GM20000 (cell line): ENCODE measurements around the gene MEGF6.

ENCODE experiments used
- DNase-seq: peaks from one replicate; pipeline ENCODE4 v3.0.0; 2012; ENCODE audit warnings: low spot score
- TF ChIP-seq, protein P1 (sequence below): IDR thresholded peaks from 2 replicates; pipeline ENCODE4 v1.5.1; 2012; ENCODE audit warnings: mild to moderate bottlenecking, control low read depth; ENCODE audit errors: extremely low read depth, missing control alignments

Gene MEGF6

DNA sequence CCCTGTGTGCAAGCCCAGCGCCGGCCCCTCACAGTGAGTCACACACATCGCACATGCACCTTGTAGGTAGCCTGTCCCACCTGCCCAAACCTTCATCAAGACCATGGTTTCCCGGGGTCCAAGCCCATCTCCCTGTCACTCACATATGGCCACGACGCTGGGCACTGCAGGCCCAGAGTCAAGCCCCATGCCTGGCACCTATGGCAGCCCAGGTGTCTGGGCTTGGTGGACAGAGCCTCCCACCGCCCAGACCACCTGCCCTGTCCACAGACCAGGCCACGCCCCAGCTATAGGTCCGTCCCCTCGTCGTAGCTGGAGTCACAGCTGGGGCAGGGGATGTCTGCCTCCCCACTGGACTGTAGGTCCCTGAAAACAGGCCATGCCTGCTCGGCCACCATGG lies 48.2 kb downstream of the MEGF6 start:
- TF ChIP-seq, protein P1, sequence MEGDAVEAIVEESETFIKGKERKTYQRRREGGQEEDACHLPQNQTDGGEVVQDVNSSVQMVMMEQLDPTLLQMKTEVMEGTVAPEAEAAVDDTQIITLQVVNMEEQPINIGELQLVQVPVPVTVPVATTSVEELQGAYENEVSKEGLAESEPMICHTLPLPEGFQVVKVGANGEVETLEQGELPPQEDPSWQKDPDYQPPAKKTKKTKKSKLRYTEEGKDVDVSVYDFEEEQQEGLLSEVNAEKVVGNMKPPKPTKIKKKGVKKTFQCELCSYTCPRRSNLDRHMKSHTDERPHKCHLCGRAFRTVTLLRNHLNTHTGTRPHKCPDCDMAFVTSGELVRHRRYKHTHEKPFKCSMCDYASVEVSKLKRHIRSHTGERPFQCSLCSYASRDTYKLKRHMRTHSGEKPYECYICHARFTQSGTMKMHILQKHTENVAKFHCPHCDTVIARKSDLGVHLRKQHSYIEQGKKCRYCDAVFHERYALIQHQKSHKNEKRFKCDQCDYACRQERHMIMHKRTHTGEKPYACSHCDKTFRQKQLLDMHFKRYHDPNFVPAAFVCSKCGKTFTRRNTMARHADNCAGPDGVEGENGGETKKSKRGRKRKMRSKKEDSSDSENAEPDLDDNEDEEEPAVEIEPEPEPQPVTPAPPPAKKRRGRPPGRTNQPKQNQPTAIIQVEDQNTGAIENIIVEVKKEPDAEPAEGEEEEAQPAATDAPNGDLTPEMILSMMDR, result no peak
- no peak for DNase-seq

DNA sequence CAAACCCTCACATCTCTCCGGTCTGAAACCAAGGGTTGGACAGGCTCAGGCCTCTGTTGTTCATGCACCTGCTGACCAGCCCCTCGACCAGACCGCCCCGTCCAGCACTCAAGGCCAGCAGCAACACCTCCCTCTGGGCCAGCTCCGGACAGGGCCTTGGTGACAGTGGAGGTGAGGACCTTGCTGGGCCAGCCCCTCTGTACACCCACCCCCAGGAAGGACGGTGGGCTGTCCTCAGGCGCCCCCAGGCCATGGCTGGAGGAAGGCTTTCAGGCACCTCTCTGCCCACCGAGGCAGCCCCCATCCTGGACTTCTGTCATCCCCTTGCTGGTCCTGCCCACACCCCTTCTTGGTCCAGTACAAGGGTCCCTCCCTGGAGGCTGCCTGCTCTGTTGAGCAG lies 48.6 kb downstream of the MEGF6 start:
- TF ChIP-seq, protein P1, result no peak
- DNase-seq, result no peak

DNA sequence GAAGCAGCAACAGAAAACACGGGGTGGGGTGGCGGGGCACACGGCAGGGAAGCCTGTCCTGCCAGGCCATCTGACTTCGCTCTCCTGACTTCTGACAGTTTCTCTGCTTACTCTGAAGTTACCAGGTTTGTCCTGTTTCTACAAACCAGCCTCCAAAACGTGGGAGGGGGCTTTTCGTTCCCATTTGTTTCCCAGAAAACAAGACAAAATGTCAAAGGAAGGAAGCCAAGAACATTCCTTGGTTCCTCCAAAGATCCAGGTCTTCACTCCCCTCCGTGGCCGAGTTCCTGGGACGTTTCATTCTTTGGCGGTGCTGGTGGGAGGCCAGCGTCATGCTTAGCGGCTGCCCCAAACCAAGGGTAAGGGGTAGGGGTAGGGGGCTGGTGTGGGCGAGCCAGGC lies 49.6 kb downstream of the MEGF6 start:
- no peak for DNase-seq
- TF ChIP-seq, protein P1, result no peak

DNA sequence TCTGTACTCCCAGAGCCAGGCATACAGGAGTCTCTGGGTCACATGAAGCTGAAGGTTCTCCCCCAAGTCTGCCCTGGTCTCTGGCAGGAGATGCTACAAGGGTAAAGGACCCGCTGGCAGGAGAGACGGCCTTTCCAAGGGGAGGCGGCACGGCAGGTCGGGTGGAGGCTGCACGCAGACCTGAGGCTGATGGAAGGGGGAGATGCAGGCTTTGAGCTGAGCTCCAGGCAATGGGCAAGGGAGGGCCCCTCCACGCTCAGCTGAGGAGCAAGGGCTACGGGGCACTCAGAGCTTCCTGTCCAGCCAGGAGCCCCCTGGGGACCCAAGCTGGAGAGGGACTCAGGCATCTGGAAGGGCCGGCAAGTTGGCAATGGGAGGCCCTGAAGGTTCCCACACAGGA lies 50.3 kb downstream of the MEGF6 start:
- TF ChIP-seq, protein P1, result no peak
- DNase-seq, result no peak

DNA sequence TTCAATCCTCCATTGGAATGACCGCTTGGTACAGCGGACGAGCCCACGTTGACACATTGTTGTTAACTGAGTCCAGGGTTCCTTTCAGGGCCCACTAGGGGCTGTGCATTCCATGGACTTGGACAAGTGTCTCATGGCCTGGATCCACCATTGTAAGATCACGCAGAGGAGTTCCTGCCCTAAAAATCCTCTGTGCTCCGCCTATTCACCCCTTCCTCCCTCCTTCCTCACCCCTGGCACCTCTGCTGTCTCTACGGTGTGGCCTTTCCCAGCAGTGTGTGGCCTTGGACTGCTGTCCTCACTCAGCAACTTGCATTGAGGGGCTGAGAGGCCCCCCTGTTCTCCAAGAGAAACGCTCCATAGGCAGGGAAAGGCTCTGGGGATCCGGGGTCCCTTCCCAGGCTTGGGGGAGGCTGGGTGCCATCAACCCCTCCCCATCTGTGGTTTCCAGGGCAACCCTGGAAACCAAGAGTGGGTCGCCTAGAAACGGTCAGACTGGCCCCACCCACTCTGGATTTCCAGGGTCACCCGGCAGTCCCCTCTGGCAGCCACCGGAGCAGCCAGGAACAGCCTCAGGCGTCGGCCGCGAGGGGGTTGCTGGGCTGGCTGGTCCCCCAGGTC lies 50.9 kb downstream of the MEGF6 start:
- DNase-seq, result no peak
- TF ChIP-seq, protein P1, result no peak

DNA sequence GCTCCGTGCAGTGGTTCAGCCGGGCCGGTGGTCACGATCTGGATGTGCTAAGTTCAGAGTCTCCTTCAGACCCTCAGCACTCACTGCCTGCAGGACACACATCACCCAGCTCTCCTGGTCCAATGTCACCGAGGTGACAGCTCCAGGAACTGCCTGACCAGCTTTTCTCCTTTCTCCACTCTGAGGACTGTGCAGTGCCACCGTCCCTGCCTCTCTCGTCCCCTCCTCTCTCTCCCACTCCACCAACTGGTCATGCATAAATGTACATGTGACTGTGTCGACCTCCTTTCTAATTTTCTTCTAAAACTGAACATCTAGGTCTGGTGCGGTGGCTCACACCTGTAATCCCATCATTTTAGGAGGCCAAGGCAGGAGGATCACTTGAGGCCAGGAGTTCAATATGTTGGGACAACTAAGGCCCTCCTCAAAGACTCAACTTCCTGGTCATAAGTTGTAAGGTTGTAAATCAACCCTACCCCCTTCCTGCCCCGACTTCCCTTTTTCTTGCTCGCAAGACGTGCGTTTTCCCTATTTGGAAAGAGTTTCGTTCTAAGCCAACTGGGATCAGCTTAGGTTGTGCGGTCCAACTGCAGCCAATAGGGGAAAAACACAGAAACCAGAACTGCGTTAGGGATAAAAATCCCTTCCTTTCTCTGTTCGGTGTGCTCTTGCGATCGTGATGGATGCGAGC lies 53.1 kb downstream of the MEGF6 start:
- DNase-seq, result no peak
- TF ChIP-seq, protein P1, result no peak

DNA sequence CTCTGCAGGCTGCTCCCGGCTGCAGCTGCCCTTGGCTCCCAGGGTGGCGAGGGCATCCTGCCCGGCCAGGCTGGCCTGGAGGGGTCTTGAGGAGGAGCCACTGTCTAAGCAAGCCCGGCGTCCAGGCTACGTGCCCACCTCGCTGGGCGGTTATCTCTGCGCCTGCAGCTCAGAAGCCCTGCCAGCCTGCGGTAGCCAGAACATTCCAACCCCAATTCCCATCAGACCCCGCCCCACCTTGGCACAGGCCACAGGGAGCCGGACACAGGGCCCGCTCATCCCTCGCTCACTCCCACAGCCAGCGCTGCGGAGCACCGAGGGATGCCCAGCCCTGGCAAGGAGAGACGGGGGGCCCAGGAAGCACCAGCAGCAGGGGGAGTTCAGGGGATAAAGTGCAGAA lies 53.9 kb downstream of the MEGF6 start:
- TF ChIP-seq, protein P1, result no peak
- no peak for DNase-seq
